GM18519 (cell line): ENCODE results near the gene ERBB4.

Experiments used
- ATAC-seq: cut with Tn5 transposase; IDR thresholded peaks from one replicate; pipeline ENCODE4 v1.9.1; 2021; ENCODE audit warnings: mild to moderate bottlenecking, moderate library complexity; ENCODE audit not compliant: unreplicated experiment, low FRiP score

The ERBB4 gene

GRCh38 chr2:211401328-211401727 lies 1137.3 kb downstream of the ERBB4 start:
- ATAC-seq, result no peak

- no peak for ATAC-seq
Measured at GRCh38 chr2:211397764-211398163, 1140.8 kb downstream of the ERBB4 start.

- ATAC-seq, result no peak
Measured at GRCh38 chr2:211396815-211397214, 1141.8 kb downstream of the ERBB4 start.

- ATAC-seq, result no peak
Measured at GRCh38 chr2:211391189-211391567, 1147.4 kb downstream of the ERBB4 start.

GRCh38 chr2:211390536-211391188 lies 1147.9 kb downstream of the ERBB4 start:
- ATAC-seq, result no peak

- ATAC-seq, result no peak
Measured at GRCh38 chr2:211387734-211388133, 1150.9 kb downstream of the ERBB4 start.

- ATAC-seq, result no peak
Measured at GRCh38 chr2:211380041-211380440, 1158.6 kb downstream of the ERBB4 start.

GRCh38 chr2:211376410-211376809 lies 1162.2 kb downstream of the ERBB4 start:
- ATAC-seq, result no peak

- ATAC-seq, result no peak
Measured at GRCh38 chr2:211373203-211373602, 1165.4 kb downstream of the ERBB4 start.

GRCh38 chr2:211371465-211371864 lies 1167.1 kb downstream of the ERBB4 start:
- no peak for ATAC-seq

GRCh38 chr2:211368467-211368866 lies 1170.1 kb downstream of the ERBB4 start:
- ATAC-seq, result no peak

GRCh38 chr2:211367711-211368110 lies 1170.9 kb downstream of the ERBB4 start:
- ATAC-seq, result peak; percentile 90

GRCh38 chr2:211367293-211367692 lies 1171.3 kb downstream of the ERBB4 start:
- no peak for ATAC-seq

- no peak for ATAC-seq
Measured at GRCh38 chr2:211364911-211365310, 1173.7 kb downstream of the ERBB4 start.

GRCh38 chr2:211361383-211361782 lies 1177.2 kb downstream of the ERBB4 start:
- ATAC-seq, result no peak

- ATAC-seq, result no peak
Measured at GRCh38 chr2:211359347-211359746, 1179.3 kb downstream of the ERBB4 start.

GRCh38 chr2:211358504-211358903 lies 1180.1 kb downstream of the ERBB4 start:
- no peak for ATAC-seq

- ATAC-seq, result no peak
Measured at GRCh38 chr2:211354481-211354880, 1184.1 kb downstream of the ERBB4 start.

GRCh38 chr2:211351987-211352386 lies 1186.6 kb downstream of the ERBB4 start:
- no peak for ATAC-seq

GRCh38 chr2:211349031-211349430 lies 1189.6 kb downstream of the ERBB4 start:
- ATAC-seq, result no peak

GRCh38 chr2:211347328-211347727 lies 1191.3 kb downstream of the ERBB4 start:
- no peak for ATAC-seq

- ATAC-seq, result no peak
Measured at GRCh38 chr2:211344289-211344688, 1194.3 kb downstream of the ERBB4 start.

- no peak for ATAC-seq
Measured at GRCh38 chr2:211333377-211333776, 1205.2 kb downstream of the ERBB4 start.
